ENCODE results near the gene RNF130.

GRCh38 chr5:180097926-180098325 is 26.4 kb upstream of the RNF130 start:
- TF ChIP-seq EZH2 (IDR thresholded peaks at IDR 0.05; ENCODE audit: borderline replicate concordance, low read length), result no peak
- TF ChIP-seq CTCF (IDR thresholded peaks at IDR 0.05; ENCODE audit: low read length), result no peak

Measured in OCI-LY1 (cell line).